HG02885 (cell line): ENCODE measurements around the gene ZBTB8B.

ENCODE experiments used
- ATAC-seq: cut with Tn5 transposase; IDR thresholded peaks from one replicate; pipeline ENCODE4 v1.9.1; 2021; ENCODE audit warnings: mild to moderate bottlenecking; ENCODE audit not compliant: unreplicated experiment, poor library complexity

ZBTB8B gene

DNA sequence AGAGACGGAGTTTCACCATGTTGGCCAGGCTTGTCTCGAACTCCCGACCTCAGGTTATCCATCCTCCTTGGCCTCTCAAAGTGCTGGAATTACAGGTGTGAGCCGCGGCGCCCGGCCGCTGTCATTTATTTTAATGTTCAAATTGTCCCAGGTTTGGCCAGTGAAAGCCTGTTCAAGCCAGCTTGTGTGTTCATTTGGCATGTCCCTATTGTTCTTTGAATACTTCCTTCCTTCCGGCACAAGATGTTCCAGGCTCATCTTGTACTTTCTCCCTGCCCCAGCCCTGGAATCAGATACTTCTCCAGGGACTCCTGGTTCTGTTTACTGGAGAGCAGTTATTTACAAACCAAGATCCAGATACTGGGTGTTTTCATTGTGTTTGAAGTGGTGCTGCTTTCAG, 37.0 kb downstream of the ZBTB8B start:
- ATAC-seq = no peak

DNA sequence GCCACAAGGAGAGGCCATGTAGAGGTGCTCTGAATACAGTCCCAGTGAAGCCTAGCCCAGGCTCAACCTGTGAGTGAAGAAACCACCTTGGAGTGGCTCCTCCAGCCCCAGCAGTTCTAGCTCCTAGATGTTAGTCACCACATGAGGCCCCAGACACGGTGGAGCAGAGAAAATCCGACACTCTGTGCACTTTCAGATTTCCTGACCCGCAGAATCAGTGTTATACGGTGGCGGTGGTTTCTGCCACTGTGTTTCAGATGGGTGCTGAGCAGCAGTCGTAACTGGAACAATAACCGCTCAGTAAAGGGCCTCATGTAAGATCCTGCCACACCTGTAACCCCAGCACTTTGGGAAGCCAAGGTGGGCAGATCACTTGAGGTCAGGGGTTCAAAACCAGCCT, 38.3 kb downstream of the ZBTB8B start:
- ATAC-seq = no peak

DNA sequence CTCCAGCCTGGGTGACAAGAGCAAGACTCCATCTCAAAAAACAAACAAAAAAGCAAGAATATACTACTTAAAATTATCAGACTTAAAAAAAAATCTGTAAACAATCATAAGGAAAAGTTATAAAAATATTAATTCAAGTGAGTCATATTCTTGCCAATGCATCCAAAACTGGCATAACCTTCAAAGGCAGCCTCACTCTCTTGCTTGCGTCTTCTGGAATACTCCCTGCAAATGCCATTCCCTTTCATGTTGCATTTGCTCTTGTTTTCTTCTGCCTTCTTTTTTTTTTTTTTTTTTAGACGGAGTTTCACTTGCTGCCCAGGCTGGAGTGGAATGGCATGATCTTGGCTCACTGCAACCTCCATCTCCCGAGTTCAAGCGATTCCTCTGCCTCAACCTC, 42.1 kb downstream of the ZBTB8B start:
- no peak for ATAC-seq

DNA sequence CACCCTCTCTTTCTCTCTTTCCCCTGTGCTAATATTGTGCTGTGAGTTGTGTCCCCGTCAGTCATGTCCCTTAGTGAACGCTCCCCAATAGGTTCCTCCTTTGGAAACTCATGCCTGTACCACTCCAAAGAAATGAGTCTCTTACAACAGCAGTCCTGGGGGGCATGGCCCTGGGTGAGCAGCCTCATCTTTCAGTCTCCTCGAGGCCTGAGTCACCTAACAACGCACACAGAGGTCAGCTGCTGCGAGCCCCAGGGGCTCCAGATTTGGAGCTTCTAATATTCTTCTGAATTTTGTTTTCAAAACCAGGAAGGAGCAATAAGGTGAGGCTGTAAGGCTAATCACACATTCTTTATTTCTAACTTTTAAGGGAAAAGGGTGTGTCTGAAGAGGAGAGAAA, 43.9 kb downstream of the ZBTB8B start:
- ATAC-seq = no peak

DNA sequence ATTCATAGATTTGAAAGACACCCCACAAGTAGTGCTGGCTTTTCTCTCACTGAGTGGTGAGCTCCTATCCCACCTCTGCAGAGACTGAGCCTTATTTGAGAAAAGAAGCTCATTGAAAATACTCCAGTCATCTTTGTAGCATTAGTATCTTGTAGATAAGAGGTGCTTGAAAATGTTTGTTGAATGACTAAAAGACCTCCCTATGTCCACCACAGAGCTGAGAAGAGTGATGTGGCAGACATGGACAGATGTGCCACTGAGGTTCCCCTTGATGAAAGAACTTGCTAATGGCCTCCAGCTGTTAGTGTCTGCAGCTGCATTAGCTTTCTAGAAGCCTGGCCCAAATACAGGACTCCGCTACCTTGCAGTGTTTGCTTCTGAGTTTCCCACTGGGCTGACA, 45.1 kb downstream of the ZBTB8B start:
- no peak for ATAC-seq
